GM12874 (cell line): Measurements from ENCODE around the gene MAP7D3.

Source experiments
- TF ChIP-seq, protein P1 (sequence below): IDR thresholded peaks from 2 replicates; pipeline ENCODE4 v1.5.1; 2011; ENCODE audit warnings: low read depth, mild to moderate bottlenecking, control low read depth, low read length, moderate library complexity; ENCODE audit not compliant: insufficient read depth

Gene MAP7D3

GRCh38 chrX:136179133-136179532 is 72.1 kb downstream of the MAP7D3 start:
- TF ChIP-seq, protein P1, sequence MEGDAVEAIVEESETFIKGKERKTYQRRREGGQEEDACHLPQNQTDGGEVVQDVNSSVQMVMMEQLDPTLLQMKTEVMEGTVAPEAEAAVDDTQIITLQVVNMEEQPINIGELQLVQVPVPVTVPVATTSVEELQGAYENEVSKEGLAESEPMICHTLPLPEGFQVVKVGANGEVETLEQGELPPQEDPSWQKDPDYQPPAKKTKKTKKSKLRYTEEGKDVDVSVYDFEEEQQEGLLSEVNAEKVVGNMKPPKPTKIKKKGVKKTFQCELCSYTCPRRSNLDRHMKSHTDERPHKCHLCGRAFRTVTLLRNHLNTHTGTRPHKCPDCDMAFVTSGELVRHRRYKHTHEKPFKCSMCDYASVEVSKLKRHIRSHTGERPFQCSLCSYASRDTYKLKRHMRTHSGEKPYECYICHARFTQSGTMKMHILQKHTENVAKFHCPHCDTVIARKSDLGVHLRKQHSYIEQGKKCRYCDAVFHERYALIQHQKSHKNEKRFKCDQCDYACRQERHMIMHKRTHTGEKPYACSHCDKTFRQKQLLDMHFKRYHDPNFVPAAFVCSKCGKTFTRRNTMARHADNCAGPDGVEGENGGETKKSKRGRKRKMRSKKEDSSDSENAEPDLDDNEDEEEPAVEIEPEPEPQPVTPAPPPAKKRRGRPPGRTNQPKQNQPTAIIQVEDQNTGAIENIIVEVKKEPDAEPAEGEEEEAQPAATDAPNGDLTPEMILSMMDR = no peak

- TF ChIP-seq, protein P1 = no peak
Observed at GRCh38 chrX:136176399-136176825, 74.8 kb downstream of the MAP7D3 start.

DNA sequence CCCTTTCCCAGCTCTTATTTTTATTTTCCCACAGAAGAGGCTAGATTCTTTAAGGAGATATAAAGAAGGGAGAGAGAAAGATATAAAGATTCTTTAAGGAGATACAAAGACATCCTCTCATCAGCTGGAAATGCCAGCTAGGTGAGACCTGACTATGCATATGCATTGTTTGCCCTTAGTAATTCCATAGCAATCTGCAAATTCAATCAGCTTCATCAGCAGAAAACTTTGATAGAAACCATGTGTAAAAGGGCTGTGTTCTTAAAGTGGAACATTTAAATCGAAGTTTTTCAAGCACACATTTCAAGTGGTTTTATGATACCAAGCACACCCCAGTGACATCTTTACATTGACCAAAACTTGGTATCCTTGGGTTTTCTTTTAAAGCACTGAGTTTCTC is 79.8 kb downstream of the MAP7D3 start:
- TF ChIP-seq, protein P1 = no peak

DNA sequence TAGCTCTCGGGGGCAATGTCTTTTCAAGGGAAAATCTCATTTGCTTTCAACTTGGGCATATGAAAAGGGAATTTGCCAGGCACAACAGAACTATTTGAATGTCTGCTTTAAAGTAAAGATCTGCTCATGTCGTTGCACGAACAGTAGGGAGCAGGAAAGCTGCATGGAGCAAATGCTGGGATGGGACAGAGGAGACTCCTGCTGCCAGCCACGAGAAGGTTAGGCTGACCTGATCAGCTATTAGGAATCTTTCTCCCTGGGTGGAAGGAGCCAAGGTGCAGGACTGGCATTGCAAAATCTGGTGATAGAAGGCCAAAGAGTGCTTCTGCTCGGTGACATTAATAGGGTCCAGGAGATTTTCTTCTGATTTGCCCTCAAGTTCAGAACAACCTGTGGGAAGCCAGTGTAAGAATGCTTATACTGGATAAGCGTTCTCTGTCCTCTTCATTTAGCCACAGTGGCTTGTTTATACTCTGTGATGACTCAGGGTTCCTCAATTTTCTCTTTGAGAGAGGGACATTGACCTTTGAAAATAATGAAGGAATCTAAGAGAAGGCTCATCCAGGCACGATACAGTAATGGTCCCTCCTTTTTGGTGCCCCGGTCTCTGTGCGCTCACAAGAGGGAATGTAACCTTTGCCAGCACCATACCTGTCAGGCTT is 80.9 kb downstream of the MAP7D3 start:
- TF ChIP-seq, protein P1 = no peak

DNA sequence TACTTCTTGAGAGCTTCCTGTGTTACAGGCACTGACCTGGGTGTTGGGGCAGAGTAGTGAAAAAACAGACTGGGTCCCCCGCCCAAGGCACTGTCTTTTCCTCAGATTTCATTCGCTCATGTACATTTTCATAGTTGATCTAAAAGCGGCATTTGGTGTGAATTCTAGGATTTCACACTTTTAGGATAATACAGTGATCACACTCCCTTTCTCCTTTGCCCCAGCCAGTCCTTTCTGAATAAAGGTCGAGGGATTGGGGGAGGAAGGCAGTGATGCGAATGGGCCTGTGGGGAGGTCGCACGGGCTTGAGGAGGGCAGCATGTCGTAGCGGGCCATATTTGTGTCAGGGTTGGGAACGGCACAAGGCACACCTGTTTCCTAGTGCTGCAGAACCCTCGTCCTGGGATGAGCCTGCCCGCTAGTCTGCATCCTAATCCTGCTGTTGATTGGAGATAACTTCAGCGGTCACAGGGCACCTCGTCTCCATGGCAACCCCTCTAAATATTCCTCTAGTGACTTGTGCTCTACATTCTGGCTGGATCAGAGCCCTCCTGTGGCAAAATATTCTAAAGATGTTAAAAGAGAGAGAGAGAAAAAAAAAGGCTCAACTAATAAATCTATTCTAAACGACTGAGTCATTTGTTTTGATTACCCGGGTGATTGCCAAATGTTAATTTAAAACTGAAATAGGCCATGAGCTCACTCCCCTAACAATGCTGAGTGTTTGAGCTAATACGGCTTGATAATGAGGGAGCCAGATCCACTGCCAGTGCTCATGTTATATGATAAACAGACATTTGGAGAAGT is 82.1 kb downstream of the MAP7D3 start:
- TF ChIP-seq, protein P1 = no peak

DNA sequence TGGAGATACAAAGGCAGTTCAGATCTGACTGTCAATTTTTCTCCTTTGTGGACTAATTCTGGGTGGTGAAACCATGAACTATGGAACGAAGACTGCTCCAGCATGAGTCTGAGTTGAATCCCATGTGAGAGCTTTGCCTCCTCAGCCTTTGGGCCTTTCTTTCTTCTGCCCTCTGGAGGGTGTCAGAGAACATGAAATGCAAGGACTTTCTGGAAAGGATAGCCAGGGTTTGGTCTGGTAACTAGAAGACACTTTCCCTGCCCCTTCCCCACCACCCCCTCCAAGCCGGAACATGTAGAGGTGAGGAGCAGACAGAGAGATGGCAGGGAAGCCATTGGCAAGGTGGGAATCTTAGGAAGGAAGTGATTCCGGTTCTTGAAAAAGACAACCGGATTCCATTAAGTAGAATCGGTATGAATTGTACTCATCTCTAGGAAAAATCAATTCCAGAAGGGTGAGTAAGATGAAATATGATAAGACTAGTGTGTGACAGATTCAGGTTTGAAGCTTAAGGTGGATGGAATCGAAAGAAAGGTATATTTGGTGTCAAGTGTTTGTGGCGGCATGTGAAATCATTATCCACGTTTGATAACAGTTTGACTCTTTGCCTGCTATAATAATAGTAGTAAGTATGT is 84.9 kb downstream of the MAP7D3 start:
- TF ChIP-seq, protein P1 = no peak

DNA sequence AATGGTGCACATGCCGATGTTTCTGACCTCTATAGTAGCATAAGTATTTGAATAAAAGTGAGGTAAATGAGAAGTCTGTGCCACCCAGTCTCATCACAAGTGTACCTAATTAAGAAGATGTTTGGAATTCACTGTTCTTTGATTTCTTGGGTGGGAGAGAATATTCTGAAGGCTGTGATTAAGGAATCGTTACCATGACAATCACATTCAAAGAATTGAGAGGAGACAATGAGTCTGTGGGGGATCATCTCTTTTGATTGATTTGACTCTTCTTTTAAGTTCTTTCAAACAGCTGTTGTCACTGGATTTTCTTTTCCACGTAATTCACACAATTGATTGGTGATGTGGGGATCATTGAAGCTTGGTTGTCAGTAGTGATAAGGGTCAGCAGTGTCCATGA is 85.8 kb downstream of the MAP7D3 start:
- TF ChIP-seq, protein P1 = no peak
